Stimulated activated CD8-positive, alpha-beta memory T cell treated with anti-CD3 and anti-CD28 coated beads, Interleukin-7, amount 100 ng/mL, for 48 hours (primary cell): ENCODE data around the gene ZNF221.
"Not testable (repeated sequence)": the region's sequence is repeated elsewhere in the genome, so short reads cannot be mapped to it uniquely, and the experiment has no call there.

ENCODE experiments used
- DNase-seq, 2 donors: peaks; one replicate each; pipeline ENCODE4 v3.0.0-alpha.2; 2020; ENCODE audit warnings: low read depth in 1 of 2; ENCODE audit errors: extremely low read depth in 1 of 2

ZNF221 gene

GRCh38 chr19:43950834-43951645 is at the start of gene ZNF221:
Gene ZNF221 (plus strand): TSS chr19:43951228. CDS start chr19:43962727, 11,499 bp downstream.
- peak; percentile 26 to 64 for DNase-seq

GRCh38 chr19:43901395-43902390 is 49.3 kb upstream of the ZNF221 start:
- DNase-seq = peak; percentile 26 to 63

- no peak for DNase-seq
These were observed 48.6 kb upstream of the ZNF221 start for GRCh38 chr19:43902399-43902798.

GRCh38 chr19:43905897-43906296 is 45.1 kb upstream of the ZNF221 start:
- no peak for DNase-seq

GRCh38 chr19:43906774-43907173 is 44.3 kb upstream of the ZNF221 start:
- DNase-seq = no peak

GRCh38 chr19:43908659-43909058 is 42.4 kb upstream of the ZNF221 start:
- DNase-seq = no peak

- no peak for DNase-seq
These were observed 40.1 kb upstream of the ZNF221 start for GRCh38 chr19:43910884-43911283.

GRCh38 chr19:43913383-43913782 is 37.6 kb upstream of the ZNF221 start:
- DNase-seq = no peak

- no peak for DNase-seq
These were observed 37.0 kb upstream of the ZNF221 start for GRCh38 chr19:43914051-43914450.

- DNase-seq = no peak
These were observed 27.2 kb upstream of the ZNF221 start for GRCh38 chr19:43923875-43924274.

- DNase-seq = no peak
These were observed 22.2 kb upstream of the ZNF221 start for GRCh38 chr19:43928820-43929219.

GRCh38 chr19:43934055-43934984 is 16.7 kb upstream of the ZNF221 start:
- DNase-seq = no peak

- DNase-seq = peak; percentile 67 to 83
These were observed 15.9 kb upstream of the ZNF221 start, which contains the start of gene ZNF45 for GRCh38 chr19:43934985-43935708. Gene ZNF45 (minus strand): TSS chr19:43935282. CDS start chr19:43922185, 13,097 bp downstream.

- no peak for DNase-seq
These were observed 14.8 kb upstream of the ZNF221 start for GRCh38 chr19:43936188-43936587.

- DNase-seq = no peak
These were observed 11.3 kb upstream of the ZNF221 start for GRCh38 chr19:43939557-43940260.

GRCh38 chr19:43940719-43941118 is 10.3 kb upstream of the ZNF221 start:
- DNase-seq = no peak

- DNase-seq = no peak
These were observed 9.8 kb upstream of the ZNF221 start for GRCh38 chr19:43941209-43941608.

GRCh38 chr19:43947412-43947811 is 3.6 kb upstream of the ZNF221 start:
- DNase-seq = not testable (repeated sequence)

- not testable (repeated sequence) for DNase-seq
These were observed 1.2 kb upstream of the ZNF221 start for GRCh38 chr19:43949803-43950202.
